B cell (primary cell): ENCODE results near the gene HCST.

ENCODE experiments used
- EZH2 ChIP-seq: IDR thresholded peaks from 2 replicates; pipeline ENCODE4 v1.6.1; 2012; ENCODE audit warnings: borderline replicate concordance, low read depth, mild to moderate bottlenecking, moderate library complexity, low read length; ENCODE audit not compliant: insufficient read depth, poor library complexity, severe bottlenecking
- TF ChIP-seq, protein P1 (sequence below): fragments of 200-600 bp; IDR thresholded peaks from one replicate; pipeline ENCODE4 v1.8.0; 2022; ENCODE audit warnings: antibody characterized with exemption, mild to moderate bottlenecking

DNA sequence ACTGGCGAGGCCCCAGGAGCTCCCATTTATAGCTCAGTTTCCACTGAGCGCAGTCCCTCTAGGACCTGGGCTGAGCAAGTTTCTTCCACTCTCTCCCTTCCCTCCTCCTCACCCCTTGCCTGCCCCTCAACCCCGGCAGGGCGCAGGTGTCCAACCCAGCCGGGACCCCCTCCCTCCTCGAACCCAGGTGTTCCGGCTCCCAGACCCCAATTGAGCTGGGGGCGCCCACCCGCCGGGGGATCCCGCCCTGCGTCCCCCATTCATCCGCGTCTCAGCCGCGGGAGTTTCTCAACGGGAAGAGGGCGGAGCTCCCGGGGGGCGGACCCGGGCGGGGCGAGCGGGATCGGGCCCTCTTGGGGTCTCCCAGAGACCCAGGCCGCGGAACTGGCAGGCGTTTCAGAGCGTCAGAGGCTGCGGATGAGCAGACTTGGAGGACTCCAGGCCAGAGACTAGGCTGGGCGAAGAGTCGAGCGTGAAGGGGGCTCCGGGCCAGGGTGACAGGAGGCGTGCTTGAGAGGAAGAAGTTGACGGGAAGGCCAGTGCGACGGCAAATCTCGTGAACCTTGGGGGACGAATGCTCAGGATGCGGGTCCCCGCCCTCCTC is 45.7 kb upstream of the HCST start, which contains the start of gene KIRREL2:
- TF ChIP-seq, protein P1, sequence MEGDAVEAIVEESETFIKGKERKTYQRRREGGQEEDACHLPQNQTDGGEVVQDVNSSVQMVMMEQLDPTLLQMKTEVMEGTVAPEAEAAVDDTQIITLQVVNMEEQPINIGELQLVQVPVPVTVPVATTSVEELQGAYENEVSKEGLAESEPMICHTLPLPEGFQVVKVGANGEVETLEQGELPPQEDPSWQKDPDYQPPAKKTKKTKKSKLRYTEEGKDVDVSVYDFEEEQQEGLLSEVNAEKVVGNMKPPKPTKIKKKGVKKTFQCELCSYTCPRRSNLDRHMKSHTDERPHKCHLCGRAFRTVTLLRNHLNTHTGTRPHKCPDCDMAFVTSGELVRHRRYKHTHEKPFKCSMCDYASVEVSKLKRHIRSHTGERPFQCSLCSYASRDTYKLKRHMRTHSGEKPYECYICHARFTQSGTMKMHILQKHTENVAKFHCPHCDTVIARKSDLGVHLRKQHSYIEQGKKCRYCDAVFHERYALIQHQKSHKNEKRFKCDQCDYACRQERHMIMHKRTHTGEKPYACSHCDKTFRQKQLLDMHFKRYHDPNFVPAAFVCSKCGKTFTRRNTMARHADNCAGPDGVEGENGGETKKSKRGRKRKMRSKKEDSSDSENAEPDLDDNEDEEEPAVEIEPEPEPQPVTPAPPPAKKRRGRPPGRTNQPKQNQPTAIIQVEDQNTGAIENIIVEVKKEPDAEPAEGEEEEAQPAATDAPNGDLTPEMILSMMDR = no peak
- no peak for TF ChIP-seq EZH2
